ENCODE measurements around the gene TREML1. TPM values are rescaled to one million over a fixed set of nuclear protein-coding genes. Genes with fewer than 3 reads are reported as not detected.

The TREML1 gene
- total RNA-seq (2022; extraction: Qiagen RNA extraction; ENCODE audit: low read depth): not detected in 5 replicates

GRCh38 chr6:41153992-41154625, at the start of gene TREML1:
TREML1 (minus strand) TSS chr6:41154347; CDS start chr6:41154288, 59 bp downstream.

GRCh38 chr6:41200901-41201763, 47.0 kb upstream of the TREML1 start, which contains the start of gene TREML2:
TREML2 (minus strand) TSS chr6:41201149; CDS start chr6:41201008, 141 bp downstream.

GRCh38 chr6:41162687-41163418, 8.7 kb upstream of the TREML1 start, which contains the start of gene TREM2:
TREM2 (minus strand) TSS chr6:41163116; CDS start chr6:41163082, 34 bp downstream.

Other genes starting within 250 kb of the TREML1 start
- gene UNC5CL, start 115.1 kb downstream of the TREML1 start, total RNA-seq (2022; extraction: Qiagen RNA extraction; ENCODE audit: low read depth): 0.34 to 1.1 TPM (median 0.60 TPM) in 5 replicates
- not detected in 5 replicates for gene TSPO2, start 111.9 kb downstream of the TREML1 start, total RNA-seq (2022; extraction: Qiagen RNA extraction; ENCODE audit: low read depth)
- gene APOBEC2, start 101.1 kb downstream of the TREML1 start, total RNA-seq (2022; extraction: Qiagen RNA extraction; ENCODE audit: low read depth): not detected in 5 replicates
- 17.1 to 20.3 TPM (median 19.5 TPM) in 5 replicates for gene OARD1, start 82.0 kb downstream of the TREML1 start, total RNA-seq (2022; extraction: Qiagen RNA extraction; ENCODE audit: low read depth)
- 9.8 to 15.3 TPM (median 13.6 TPM) in 5 replicates for gene NFYA, start 81.4 kb downstream of the TREML1 start, total RNA-seq (2022; extraction: Qiagen RNA extraction; ENCODE audit: low read depth)
- not detected in 5 replicates for gene TREM2, start 8.8 kb upstream of the TREML1 start, total RNA-seq (2022; extraction: Qiagen RNA extraction; ENCODE audit: low read depth)
- not detected in 5 replicates for gene TREML2, start 46.8 kb upstream of the TREML1 start, total RNA-seq (2022; extraction: Qiagen RNA extraction; ENCODE audit: low read depth)
- 0.06 TPM in 1 of 5 replicates, not detected in the others for gene TREML4, start 74.0 kb upstream of the TREML1 start, total RNA-seq (2022; extraction: Qiagen RNA extraction; ENCODE audit: low read depth)
- gene TREM1, start 132.3 kb upstream of the TREML1 start, total RNA-seq (2022; extraction: Qiagen RNA extraction; ENCODE audit: low read depth): 0.22 to 0.48 TPM (median 0.32 TPM) in 4 of 5 replicates, not detected in the other
- not detected in 5 replicates for gene NCR2, start 181.3 kb upstream of the TREML1 start, total RNA-seq (2022; extraction: Qiagen RNA extraction; ENCODE audit: low read depth)